SU-DHL-6 (cell line): Measurements from ENCODE around the gene SHC3.

Experiments
- H2AFZ ChIP-seq: fragments of 200-600 bp; sonication (generic); 2 replicates; pipeline ENCODE4 v1.6.1; 2014; ENCODE audit warnings: low read depth, mild to moderate bottlenecking, moderate library complexity, mixed read lengths, antibody characterized with exemption, low read length; ENCODE audit not compliant: severe bottlenecking
- H3F3A ChIP-seq: fragments of 200-600 bp; shearing (Covaris generic); 2 replicates; pipeline ENCODE4 v1.6.0; 2016; ENCODE audit warnings: antibody characterized with exemption, mild to moderate bottlenecking; ENCODE audit not compliant: insufficient read depth
- H3K27ac ChIP-seq: fragments of 200-600 bp; sonication (generic); 2 replicates; pipeline ENCODE4 v1.5.1; 2016; ENCODE audit warnings: low read depth, mild to moderate bottlenecking, low read length, moderate library complexity, mixed read lengths
- H3K27me3 ChIP-seq: fragments of 200-600 bp; sonication (generic), shearing (Covaris generic); 2 replicates; pipeline ENCODE4 v1.6.0; 2014; ENCODE audit warnings: mild to moderate bottlenecking, low read length
- H3K36me3 ChIP-seq: fragments of 200-600 bp; sonication (generic); 2 replicates; pipeline ENCODE4 v1.6.1; 2014; ENCODE audit warnings: mild to moderate bottlenecking, low read length, mixed read lengths
- H3K4me2 ChIP-seq: fragments of 300-600, 200-600 bp; shearing (Covaris generic), sonication (generic); 2 replicates; pipeline ENCODE4 v1.6.0; 2014; ENCODE audit warnings: low read length, low read depth, mild to moderate bottlenecking; ENCODE audit not compliant: poor library complexity, severe bottlenecking
- H3K4me3 ChIP-seq: fragments of 200-600 bp; sonication (generic); 2 replicates; pipeline ENCODE4 v1.5.1; 2014; ENCODE audit warnings: antibody characterized with exemption, low read length, mild to moderate bottlenecking, mixed read lengths; ENCODE audit not compliant: insufficient read depth, poor library complexity, severe bottlenecking
- H3K79me2 ChIP-seq: fragments of 200-600 bp; sonication (generic); 2 replicates; pipeline ENCODE4 v1.6.1; 2014; ENCODE audit warnings: mild to moderate bottlenecking, low read length, moderate library complexity; ENCODE audit not compliant: insufficient read depth
- H3K9ac ChIP-seq: fragments of 200-600 bp; sonication (generic); 2 replicates; pipeline ENCODE4 v1.7.0; 2014; ENCODE audit warnings: mild to moderate bottlenecking, low read length
- H3K9me2 ChIP-seq: fragments of 200-600 bp; sonication (generic); replicated peaks from 2 replicates; pipeline ENCODE4 v1.6.1; 2014; ENCODE audit warnings: low read length; ENCODE audit not compliant: insufficient read depth
- H3K9me3 ChIP-seq: fragments of 200-600 bp; sonication (generic); 2 replicates; pipeline ENCODE4 v1.6.1; 2014; ENCODE audit warnings: low read length, mixed read lengths; ENCODE audit not compliant: insufficient read depth
- H4K20me1 ChIP-seq: fragments of 200-600 bp; sonication (generic); 2 replicates; pipeline ENCODE4 v1.6.1; 2014; ENCODE audit warnings: low read depth, mild to moderate bottlenecking, antibody characterized with exemption, low read length, moderate library complexity, mixed read lengths
- EZH2phosphoT487 ChIP-seq: fragments of 200-600 bp; sonication (generic), shearing (Covaris generic); conservative IDR thresholded peaks from 2 replicates; pipeline ENCODE4 v1.6.1; 2018; ENCODE audit warnings: mild to moderate bottlenecking, antibody characterized with exemption, low read length, moderate library complexity, mixed read lengths
- TF ChIP-seq, protein P1 (sequence below): fragments of 200-600 bp; sonication (generic); IDR thresholded peaks from one replicate; pipeline ENCODE4 v1.5.1; 2017; ENCODE audit warnings: antibody characterized with exemption, mild to moderate bottlenecking, low read length, moderate library complexity; ENCODE audit not compliant: insufficient read depth, poor library complexity, severe bottlenecking

SHC3 gene

DNA sequence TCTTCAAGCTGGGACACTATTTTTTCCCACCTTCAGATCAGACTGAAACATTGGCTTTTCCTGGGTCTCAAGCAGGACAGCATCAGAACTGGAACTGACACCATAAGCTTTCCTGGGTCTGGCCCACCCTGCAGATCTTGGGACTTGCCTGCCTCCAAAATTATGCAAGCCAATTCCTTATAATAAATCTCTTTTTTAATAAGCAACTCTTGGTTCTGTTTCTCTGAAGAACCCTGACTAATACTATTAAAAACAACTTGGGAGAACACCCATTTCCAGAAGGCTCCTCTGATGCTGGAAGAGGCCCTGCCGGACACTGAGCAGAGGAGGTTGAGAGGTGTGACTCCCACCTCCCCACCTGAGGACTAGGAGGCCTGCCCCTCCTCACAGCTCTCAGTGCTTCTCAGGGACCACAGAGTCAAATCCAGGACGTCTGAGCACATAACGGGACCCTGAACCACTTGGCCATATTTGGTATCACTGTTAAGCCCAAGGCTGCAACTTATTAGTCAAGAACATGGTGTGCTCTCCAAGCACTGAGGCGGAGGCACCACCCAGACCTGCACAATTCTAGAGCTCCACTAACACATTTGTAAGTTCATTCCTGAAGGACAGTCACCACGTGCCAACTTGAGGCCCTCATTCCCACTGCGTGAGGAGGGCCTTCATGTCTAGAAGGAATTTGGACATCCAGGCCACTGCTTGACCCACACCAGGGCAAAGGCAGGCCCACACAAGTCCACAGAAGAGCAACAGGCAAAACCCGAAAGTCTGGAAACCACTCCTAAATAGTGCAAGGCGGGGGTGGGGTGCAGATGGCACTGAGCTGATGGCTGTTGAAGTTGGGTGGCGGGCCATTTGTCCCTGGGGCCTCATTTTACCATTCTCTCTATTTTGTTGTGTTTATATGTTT is 9.5 kb downstream of the SHC3 start:
- TF ChIP-seq, protein P1, sequence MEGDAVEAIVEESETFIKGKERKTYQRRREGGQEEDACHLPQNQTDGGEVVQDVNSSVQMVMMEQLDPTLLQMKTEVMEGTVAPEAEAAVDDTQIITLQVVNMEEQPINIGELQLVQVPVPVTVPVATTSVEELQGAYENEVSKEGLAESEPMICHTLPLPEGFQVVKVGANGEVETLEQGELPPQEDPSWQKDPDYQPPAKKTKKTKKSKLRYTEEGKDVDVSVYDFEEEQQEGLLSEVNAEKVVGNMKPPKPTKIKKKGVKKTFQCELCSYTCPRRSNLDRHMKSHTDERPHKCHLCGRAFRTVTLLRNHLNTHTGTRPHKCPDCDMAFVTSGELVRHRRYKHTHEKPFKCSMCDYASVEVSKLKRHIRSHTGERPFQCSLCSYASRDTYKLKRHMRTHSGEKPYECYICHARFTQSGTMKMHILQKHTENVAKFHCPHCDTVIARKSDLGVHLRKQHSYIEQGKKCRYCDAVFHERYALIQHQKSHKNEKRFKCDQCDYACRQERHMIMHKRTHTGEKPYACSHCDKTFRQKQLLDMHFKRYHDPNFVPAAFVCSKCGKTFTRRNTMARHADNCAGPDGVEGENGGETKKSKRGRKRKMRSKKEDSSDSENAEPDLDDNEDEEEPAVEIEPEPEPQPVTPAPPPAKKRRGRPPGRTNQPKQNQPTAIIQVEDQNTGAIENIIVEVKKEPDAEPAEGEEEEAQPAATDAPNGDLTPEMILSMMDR, result no peak
- no peak for TF ChIP-seq EZH2phosphoT487
- H3K9ac ChIP-seq, result no peak overlapping the region
- H3K36me3 ChIP-seq, result no peaks in the 10 kb centered on the region
- H3K4me3 ChIP-seq, result no peak overlapping the region
- H3K9me2 ChIP-seq, result no peaks in the 10 kb centered on the region
- H3F3A ChIP-seq, result no peaks in the 10 kb centered on the region
- H3K4me2 ChIP-seq, result no peak overlapping the region
- H3K27ac ChIP-seq, result no peak overlapping the region
- no peak overlapping the region for H2AFZ ChIP-seq
- no peaks in the 10 kb centered on the region for H3K79me2 ChIP-seq
- no peaks in the 10 kb centered on the region for H3K27me3 ChIP-seq
- H4K20me1 ChIP-seq, result no peaks in the 10 kb centered on the region
- H3K9me3 ChIP-seq, result no peaks in the 10 kb centered on the region

DNA sequence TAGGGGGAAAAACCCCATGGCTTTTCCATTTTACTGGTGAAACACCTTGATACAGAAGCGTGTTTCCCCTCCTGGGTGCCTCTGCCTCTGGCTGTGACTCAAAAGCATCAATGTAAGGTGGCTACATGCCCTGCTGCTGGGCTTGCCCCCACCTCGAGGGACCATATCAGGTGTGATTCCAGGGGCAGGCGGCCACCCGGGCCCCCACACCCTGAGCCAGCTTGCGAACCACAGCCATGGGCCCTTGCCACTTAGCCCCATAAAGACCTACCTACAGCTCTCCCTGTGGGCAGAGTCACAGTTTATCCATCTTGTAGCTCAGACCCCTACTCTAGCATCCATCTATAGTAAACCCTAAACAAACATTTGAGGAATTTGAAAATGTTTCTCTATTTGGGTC is 10.8 kb downstream of the SHC3 start:
- Histone ChIP-seq H3K36me3 (no peaks in the 10 kb centered on the region), H3K27ac (no peak overlapping the region), H3K27me3 (no peaks in the 10 kb centered on the region)

DNA sequence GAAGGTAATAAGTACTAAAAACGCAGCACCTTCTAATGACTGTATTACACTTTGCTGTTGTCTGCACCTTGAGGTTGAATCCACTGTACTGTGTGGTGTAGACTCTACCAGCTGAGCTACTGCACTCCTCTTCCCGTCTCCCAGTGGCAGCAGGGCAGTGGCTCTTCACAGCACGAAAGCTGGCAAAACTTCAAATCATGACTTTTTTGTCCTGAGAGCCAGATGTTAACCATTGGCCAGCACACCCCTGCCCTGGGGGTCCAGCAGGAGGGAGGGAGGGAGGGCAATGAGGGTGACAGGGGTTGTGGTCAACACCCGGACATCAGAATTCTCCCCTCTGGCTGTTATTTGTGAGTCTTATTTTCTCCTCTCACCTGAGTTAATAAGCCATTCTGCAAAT is 11.8 kb downstream of the SHC3 start:
- H3K27ac ChIP-seq, result no peak overlapping the region
- no peaks in the 10 kb centered on the region for H4K20me1 ChIP-seq
- no peaks in the 10 kb centered on the region for H3K9me3 ChIP-seq
- H3K9me2 ChIP-seq, result no peaks in the 10 kb centered on the region
- H3K4me3 ChIP-seq, result no peak overlapping the region
- H3K9ac ChIP-seq, result no peak overlapping the region
- no peaks in the 10 kb centered on the region for H3K27me3 ChIP-seq
- no peaks in the 10 kb centered on the region for H3K36me3 ChIP-seq
- TF ChIP-seq, protein P1, result no peak
- TF ChIP-seq EZH2phosphoT487, result no peak
- no peaks in the 10 kb centered on the region for H3K79me2 ChIP-seq
- H2AFZ ChIP-seq, result no peak overlapping the region
- H3F3A ChIP-seq, result no peaks in the 10 kb centered on the region
- no peak overlapping the region for H3K4me2 ChIP-seq

More for the DNA sequence above, 10.8 kb downstream of the SHC3 start:
- Histone ChIP-seq H3K4me3 (no peak overlapping the region), H2AFZ (no peak overlapping the region), H3F3A (no peaks in the 10 kb centered on the region), H3K79me2 (no peaks in the 10 kb centered on the region), H3K9me2 (no peaks in the 10 kb centered on the region), H3K4me2 (no peak overlapping the region), H3K9me3 (no peaks in the 10 kb centered on the region), H4K20me1 (no peaks in the 10 kb centered on the region), H3K9ac (no peak overlapping the region)
- no peak for TF ChIP-seq EZH2phosphoT487
- TF ChIP-seq, protein P1, result no peak
